ENCODE measurements around the gene LANCL2. TPM values are rescaled to one million over a fixed set of nuclear protein-coding genes. Genes with fewer than 3 reads are reported as not detected.
A peak's percentile ranks its signal among the peaks of the same experiment; 100 is the strongest.

Gene LANCL2
- total and polyA plus RNA-seq, 7 donors: 5.9 to 9.6 (median 8.3) TPM

DNA sequence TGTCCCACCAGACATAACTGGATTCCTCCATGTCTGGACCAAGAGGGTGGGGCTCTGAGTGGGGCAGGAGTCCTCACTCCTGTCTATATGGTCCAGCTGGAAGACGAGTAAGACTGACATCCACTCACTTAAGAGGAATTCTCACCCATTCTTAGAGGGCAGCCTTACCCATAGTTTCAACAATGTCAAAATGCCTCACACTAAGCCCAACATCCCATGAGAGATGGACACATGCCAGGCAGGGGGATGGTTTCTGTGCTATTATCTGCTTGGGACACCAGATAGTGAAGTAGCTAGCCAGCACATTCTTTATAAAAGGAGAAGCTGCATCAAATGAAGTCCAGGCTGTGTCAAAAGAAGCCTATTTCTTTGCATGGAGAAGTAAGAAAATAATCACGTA lies 4.7 kb upstream of the LANCL2 start:
- WGBS, 2 donors: 78 to 79% methylated on average over 2 of the region's 2 CpGs
- TF ChIP-seq POLR2A (IDR thresholded peaks at IDR 0.05): no peak
- TF ChIP-seq EP300 (IDR thresholded peaks at IDR 0.05): no peak
- no peak for TF ChIP-seq POLR2AphosphoS5 (IDR thresholded peaks at IDR 0.05)
- no peaks in the 10 kb centered on the region for H3K36me3 ChIP-seq
- no peak overlapping the region for H3K4me3 ChIP-seq
- intact Hi-C loops (cut with DNase I): loop anchor here (10.0 kb wide), 1 partner anchor 694 kb away; the partner anchor contains the start of genes CCT6A and PSPH
- H3K27me3 ChIP-seq: no peaks in the 10 kb centered on the region
- H3K4me1 ChIP-seq: peaks cover 0 to 10% (median 7%) of the 10 kb centered on the region in 4 donors
- no peak overlapping the region for H3K27ac ChIP-seq
- no peaks in the 10 kb centered on the region for H3K9me3 ChIP-seq
- no peak for DNase-seq

DNA sequence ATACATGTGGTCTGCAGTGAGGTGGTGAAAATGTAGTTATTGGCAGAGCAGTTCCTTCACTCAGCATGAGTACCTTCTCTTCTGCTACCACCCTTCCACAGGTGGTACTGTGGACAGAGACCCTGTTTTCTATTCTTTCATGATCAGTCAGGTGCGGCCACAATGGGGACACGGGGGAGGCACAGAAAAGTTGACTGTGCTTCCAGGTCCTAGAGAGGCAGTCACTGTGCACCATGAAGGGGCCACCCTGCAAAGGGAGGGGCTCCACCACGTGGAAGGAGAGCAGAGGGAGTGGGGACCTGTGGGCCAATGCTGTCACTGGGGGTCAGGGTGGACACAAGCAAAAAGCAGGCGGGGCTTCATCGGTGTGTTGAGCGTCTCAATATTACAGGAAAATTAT lies 3.6 kb upstream of the LANCL2 start:
- intact Hi-C loops (cut with DNase I): loop anchor here (10.0 kb wide), 1 partner anchor 693 kb away; the partner anchor contains the start of genes CCT6A and PSPH
- no peak overlapping the region for H3K27ac ChIP-seq
- TF ChIP-seq EP300 (IDR thresholded peaks at IDR 0.05) (no peak), POLR2A (IDR thresholded peaks at IDR 0.05) (no peak), POLR2AphosphoS5 (IDR thresholded peaks at IDR 0.05) (no peak)
- TF ChIP-seq, protein P1, sequence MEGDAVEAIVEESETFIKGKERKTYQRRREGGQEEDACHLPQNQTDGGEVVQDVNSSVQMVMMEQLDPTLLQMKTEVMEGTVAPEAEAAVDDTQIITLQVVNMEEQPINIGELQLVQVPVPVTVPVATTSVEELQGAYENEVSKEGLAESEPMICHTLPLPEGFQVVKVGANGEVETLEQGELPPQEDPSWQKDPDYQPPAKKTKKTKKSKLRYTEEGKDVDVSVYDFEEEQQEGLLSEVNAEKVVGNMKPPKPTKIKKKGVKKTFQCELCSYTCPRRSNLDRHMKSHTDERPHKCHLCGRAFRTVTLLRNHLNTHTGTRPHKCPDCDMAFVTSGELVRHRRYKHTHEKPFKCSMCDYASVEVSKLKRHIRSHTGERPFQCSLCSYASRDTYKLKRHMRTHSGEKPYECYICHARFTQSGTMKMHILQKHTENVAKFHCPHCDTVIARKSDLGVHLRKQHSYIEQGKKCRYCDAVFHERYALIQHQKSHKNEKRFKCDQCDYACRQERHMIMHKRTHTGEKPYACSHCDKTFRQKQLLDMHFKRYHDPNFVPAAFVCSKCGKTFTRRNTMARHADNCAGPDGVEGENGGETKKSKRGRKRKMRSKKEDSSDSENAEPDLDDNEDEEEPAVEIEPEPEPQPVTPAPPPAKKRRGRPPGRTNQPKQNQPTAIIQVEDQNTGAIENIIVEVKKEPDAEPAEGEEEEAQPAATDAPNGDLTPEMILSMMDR (IDR thresholded peaks at IDR 0.05): no peak
- 82% methylated on average over 6 of the region's 6 CpGs for WGBS, 2 donors
- no peaks in the 10 kb centered on the region for H3K36me3 ChIP-seq
- H3K9me3 ChIP-seq: no peaks in the 10 kb centered on the region
- no peak overlapping the region for H3K4me3 ChIP-seq
- H3K4me1 ChIP-seq: peaks cover 0 to 10% (median 7%) of the 10 kb centered on the region in 4 donors
- H3K27me3 ChIP-seq: no peaks in the 10 kb centered on the region
- DNase-seq: no peak

DNA sequence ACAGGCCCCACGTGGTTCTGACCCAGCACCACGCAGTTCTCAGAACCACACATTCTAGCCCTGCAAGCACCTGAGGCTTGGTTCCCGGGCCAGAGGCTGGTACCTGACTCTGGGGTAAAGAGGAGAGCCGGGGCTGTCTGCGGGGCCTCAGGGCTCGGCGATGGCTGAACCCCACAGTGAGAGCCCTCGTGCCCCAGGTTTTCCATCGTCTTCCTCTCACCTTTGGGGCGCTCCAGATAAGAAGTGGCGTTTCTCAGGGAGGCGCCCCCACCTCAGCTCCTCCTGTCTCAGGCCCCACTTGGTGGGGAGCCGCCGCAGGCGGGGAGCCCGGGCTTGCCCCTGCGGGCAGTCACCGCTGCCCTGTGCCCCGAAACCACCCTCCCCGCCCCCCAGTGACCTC lies 2.2 kb upstream of the LANCL2 start:
- DNase-seq: no peak
- no peaks in the 10 kb centered on the region for H3K9me3 ChIP-seq
- no peak overlapping the region for H3K27ac ChIP-seq
- H3K36me3 ChIP-seq: no peaks in the 10 kb centered on the region
- H3K4me3 ChIP-seq: no peak overlapping the region
- TF ChIP-seq POLR2AphosphoS5 (IDR thresholded peaks at IDR 0.05) (no peak), EP300 (IDR thresholded peaks at IDR 0.05) (no peak), POLR2A (IDR thresholded peaks at IDR 0.05) (no peak)
- TF ChIP-seq, protein P1 (IDR thresholded peaks at IDR 0.05): no peak
- 93% methylated on average over 20 of the region's 20 CpGs for WGBS, 2 donors
- peaks cover 0 to 21% (median 18%) of the 10 kb centered on the region in 4 donors for H3K4me1 ChIP-seq
- intact Hi-C loops (cut with DNase I): loop anchor here (10.0 kb wide), 1 partner anchor 692 kb away; the partner anchor contains the start of genes CCT6A and PSPH
- no peaks in the 10 kb centered on the region for H3K27me3 ChIP-seq

DNA sequence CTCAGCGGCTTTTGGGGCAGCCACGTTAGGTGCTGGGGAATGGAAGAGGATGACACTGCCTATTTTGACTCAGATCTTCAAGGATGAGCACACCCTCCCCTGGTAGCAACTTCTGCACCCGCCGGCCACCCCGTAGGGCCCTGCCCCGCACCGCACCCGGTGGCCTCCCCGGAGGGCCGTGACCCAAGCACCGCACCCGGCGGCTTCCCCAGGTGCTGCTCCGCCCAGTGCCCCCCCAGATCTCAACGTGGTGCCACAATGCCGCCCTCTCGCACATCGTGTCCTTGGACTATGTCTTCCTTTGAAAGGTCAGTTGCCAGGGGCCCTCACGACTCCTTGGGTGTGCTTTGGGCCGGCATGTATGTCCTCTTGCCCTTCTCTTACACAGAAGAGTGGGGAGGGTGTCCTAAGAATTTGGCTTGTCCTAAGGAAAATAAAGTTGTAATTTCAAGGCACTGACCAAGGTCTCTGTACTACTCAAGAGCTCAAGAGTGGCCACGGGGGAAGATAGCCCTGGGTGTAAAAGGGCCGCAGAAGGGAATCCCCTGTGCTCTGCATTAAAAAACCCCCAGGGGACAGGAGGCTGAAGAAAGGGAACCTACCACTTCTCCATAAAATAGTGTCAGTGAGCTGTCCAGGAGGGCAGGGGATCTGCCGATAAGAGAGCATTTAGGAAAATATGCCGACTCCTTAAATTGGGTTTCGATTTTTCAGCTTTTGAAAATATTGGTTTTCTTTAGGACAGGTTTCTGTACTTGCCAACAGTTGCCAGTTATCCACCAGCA lies 1.6 kb upstream of the LANCL2 start:
- no peaks in the 10 kb centered on the region for H3K36me3 ChIP-seq
- no peaks in the 10 kb centered on the region for H3K9me3 ChIP-seq
- intact Hi-C loops (cut with DNase I): loop anchor here (10.0 kb wide), 1 partner anchor 691 kb away; the partner anchor contains the start of genes CCT6A and PSPH
- no peaks in the 10 kb centered on the region for H3K27me3 ChIP-seq
- no peak for TF ChIP-seq EP300 (IDR thresholded peaks at IDR 0.05)
- TF ChIP-seq, protein P1 (IDR thresholded peaks at IDR 0.05): no peak
- H3K27ac ChIP-seq: no peak overlapping the region
- H3K4me3 ChIP-seq: no peak overlapping the region
- peaks cover 0 to 22% (median 18%) of the 10 kb centered on the region in 4 donors for H3K4me1 ChIP-seq
- 88% methylated on average over 25 of the region's 25 CpGs for WGBS, 2 donors
- no peak for DNase-seq

DNA sequence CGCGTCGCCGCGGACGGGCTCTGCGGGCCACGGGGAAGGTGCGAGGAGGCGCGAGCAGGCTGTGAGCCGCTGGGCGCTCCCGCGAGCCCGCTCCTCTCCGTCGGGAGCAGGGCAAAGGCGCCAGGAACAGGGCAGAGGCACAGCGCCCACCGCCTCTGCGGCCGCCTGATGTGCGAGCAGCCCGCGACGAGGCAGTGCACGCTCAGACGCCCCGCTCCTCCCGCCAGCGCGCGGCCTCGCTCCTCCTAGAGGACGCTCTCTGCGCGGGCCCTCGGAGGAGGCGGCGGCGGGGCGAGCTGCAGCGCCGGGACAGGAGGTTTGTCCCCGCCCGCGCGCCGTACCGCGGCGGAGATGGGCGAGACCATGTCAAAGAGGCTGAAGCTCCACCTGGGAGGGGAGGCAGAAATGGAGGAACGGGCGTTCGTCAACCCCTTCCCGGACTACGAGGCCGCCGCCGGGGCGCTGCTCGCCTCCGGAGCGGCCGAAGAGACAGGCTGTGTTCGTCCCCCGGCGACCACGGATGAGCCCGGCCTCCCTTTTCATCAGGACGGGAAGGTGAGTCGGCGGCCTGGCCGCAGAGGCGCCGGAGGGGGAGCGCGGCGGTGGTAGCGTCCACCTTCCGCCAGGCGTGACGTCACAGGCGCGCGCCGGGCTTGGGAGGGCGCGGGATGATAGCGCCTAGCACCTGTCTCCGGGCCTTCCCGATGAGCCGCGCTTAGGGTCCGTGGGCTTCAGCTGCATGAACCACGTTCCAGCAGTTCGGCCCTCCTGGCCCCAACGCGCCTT lies 731 bp downstream of the LANCL2 start:
- WGBS, 2 donors: 0% methylated on average over 101 of the region's 101 CpGs
- H3K36me3 ChIP-seq: no peaks in the 10 kb centered on the region
- H3K9me3 ChIP-seq: no peaks in the 10 kb centered on the region
- peak in 2 of 4 donors; percentile 9 to 15 for TF ChIP-seq EP300 (IDR thresholded peaks at IDR 0.05)
- TF ChIP-seq POLR2A (IDR thresholded peaks at IDR 0.05): peak; percentile 8 to 50
- TF ChIP-seq, protein P1 (IDR thresholded peaks at IDR 0.05): peak in 3 of 4 experiments; percentile 20 to 41 (median 21)
- peak; percentile 75 to 86 (median 78) for TF ChIP-seq POLR2AphosphoS5 (IDR thresholded peaks at IDR 0.05)
- peaks cover 0 to 22% (median 18%) of the 10 kb centered on the region in 4 donors for H3K4me1 ChIP-seq
- intact Hi-C loops (cut with DNase I): loop anchor here (5.0 to 10.0 kb wide), 7 partner anchors 46 to 689 kb away; partner anchors contain the start of genes CCT6A, EGFR, PSPH and SEC61G
- H3K27me3 ChIP-seq: no peaks in the 10 kb centered on the region
- peak overlapping the region; percentile 62 to 94 (median 74) for H3K4me3 ChIP-seq
- H3K27ac ChIP-seq: peak overlapping the region; percentile 93 to 99 (median 96)
- DNase-seq: peak; percentile 97
